ENCODE measurements around the gene PHTF2.

Gene PHTF2

GRCh38 chr7:77765481-77765880 lies 33.1 kb upstream of the PHTF2 start:
- no peak for DNase-seq (ENCODE audit: low read depth)
- no peak for TF ChIP-seq CTCF (conservative IDR thresholded peaks at IDR 0.05; ENCODE audit: low read length)
- no peak overlapping the region for H3K4me3 ChIP-seq (ENCODE audit: low read length)

GRCh38 chr7:77765906-77766800 lies 32.4 kb upstream of the PHTF2 start:
- no peak for TF ChIP-seq CTCF (conservative IDR thresholded peaks at IDR 0.05; ENCODE audit: low read length)
- peak; percentile 58 for DNase-seq (ENCODE audit: low read depth)
- H3K4me3 ChIP-seq (ENCODE audit: low read length), result no peak overlapping the region

GRCh38 chr7:77766801-77767605 lies 31.6 kb upstream of the PHTF2 start:
- H3K4me3 ChIP-seq (ENCODE audit: low read length), result no peak overlapping the region
- no peak for DNase-seq (ENCODE audit: low read depth)
- TF ChIP-seq CTCF (conservative IDR thresholded peaks at IDR 0.05; ENCODE audit: low read length), result no peak

GRCh38 chr7:77770316-77770715 lies 28.3 kb upstream of the PHTF2 start:
- no peak for DNase-seq (ENCODE audit: low read depth)
- no peak overlapping the region for H3K4me3 ChIP-seq (ENCODE audit: low read length)
- TF ChIP-seq CTCF (conservative IDR thresholded peaks at IDR 0.05; ENCODE audit: low read length), result no peak

- H3K4me3 ChIP-seq (ENCODE audit: low read length), result no peak overlapping the region
- DNase-seq (ENCODE audit: low read depth), result peak; percentile 52
- no peak for TF ChIP-seq CTCF (conservative IDR thresholded peaks at IDR 0.05; ENCODE audit: low read length)
These were observed 26.7 kb upstream of the PHTF2 start for GRCh38 chr7:77771901-77772300.

- TF ChIP-seq CTCF (conservative IDR thresholded peaks at IDR 0.05; ENCODE audit: low read length), result no peak
- no peak overlapping the region for H3K4me3 ChIP-seq (ENCODE audit: low read length)
- no peak for DNase-seq (ENCODE audit: low read depth)
These were observed 20.0 kb upstream of the PHTF2 start for GRCh38 chr7:77778535-77778934.
